Activated naive CD4-positive, alpha-beta T cell treated with anti-CD3 and anti-CD28 coated beads for 36 hours (primary cell): Measurements from ENCODE around the gene FAM78B. TPM values are rescaled to one million over a fixed set of nuclear protein-coding genes. Genes with fewer than 3 reads are reported as not detected.

Experiments
- CTCF ChIA-PET: fragments of 350-600 bp; sonication (Branson Sonifier 250); formaldehyde crosslinking; loops from one replicate; lab custom pipeline; 2021; ENCODE audit warnings: antibody characterized with exemption; lab: Charles Lee
- DNase-seq: peaks from one replicate; pipeline ENCODE4 v3.0.0-alpha.2; 2020
- H3K27ac Mint-ChIP-seq: one replicate; pipeline ENCODE4 v1.8.0; 2021; ENCODE audit warnings: mild to moderate bottlenecking, mixed read lengths
- H3K27me3 Mint-ChIP-seq: one replicate; pipeline ENCODE4 v1.8.0; 2021; ENCODE audit warnings: low read depth, mixed read lengths
- H3K36me3 Mint-ChIP-seq: one replicate; pipeline ENCODE4 v1.8.0; 2021; ENCODE audit warnings: low read depth, mixed read lengths
- H3K4me1 Mint-ChIP-seq: one replicate; pipeline ENCODE4 v1.8.0; 2021; ENCODE audit warnings: low read depth, mixed read lengths
- H3K4me3 Mint-ChIP-seq: one replicate; pipeline ENCODE4 v1.8.0; 2021; ENCODE audit warnings: mild to moderate bottlenecking, moderate library complexity, mixed read lengths
- H3K9me3 Mint-ChIP-seq: one replicate; pipeline ENCODE4 v1.8.0; 2021; ENCODE audit warnings: mixed read lengths
- intact Hi-C: fragments of 100-400 bp; cut with micrococcal nuclease; formaldehyde crosslinking; loops from one replicate; pipeline ENCODE4 v1.15.1; 2023
- total RNA-seq, 2 experiments: library from RNA; stranded (reverse); gene quantifications; one replicate each; pipeline ENCODE4 v1.2.3, GENCODE V29; 2021

The FAM78B gene
- total RNA-seq, 2 experiments from 2014 or later: 0.24 TPM; not detected in 1

DNA sequence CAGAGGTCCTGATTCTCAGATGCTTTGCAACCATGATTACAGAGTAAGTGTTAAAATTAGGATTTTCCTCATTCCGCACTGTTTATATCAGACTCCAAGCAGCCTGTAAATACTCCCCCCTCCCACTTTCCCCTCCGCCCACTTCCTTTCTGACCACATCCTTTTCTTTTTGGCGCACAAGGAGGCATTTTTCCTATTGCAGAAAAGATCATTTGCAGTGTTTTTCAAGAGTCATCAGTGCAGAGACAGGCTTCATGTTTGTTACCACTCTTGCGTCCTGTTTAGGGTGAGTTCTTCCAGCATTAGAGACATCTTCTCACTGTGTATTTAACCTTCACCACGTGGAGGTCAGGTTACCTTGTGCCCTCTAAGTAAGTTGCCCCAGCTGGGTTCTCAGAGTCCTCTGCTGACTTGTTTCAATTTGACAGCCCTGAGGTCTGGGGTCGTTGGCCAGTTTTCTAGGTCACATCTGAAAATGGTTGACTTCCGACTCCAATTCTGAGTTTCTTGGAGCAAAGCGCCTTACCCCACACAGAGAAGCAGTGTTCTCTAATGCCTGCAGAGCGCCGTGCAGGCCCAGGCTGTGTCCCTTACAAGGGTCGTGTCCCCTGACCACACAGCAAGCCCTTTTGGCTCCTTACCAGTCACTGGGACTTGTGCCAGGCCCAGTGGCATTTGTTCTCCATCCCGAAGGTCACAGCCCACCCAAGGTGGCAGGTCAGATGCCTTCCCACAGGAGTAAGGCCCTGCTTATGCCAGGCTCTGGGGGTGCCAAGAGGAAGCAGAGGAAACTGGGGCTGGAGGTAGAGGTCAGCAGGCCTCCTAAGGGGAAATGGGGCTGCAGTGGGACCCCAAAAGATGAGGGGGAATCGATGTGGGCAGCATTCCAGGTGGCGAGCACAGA lies 85.6 kb downstream of the FAM78B start:
- Mint-ChIP-seq H3K4me1 (peaks cover 10% of the 10 kb centered on the region), H3K4me3 (no peak overlapping the region)
- peak; percentile 24 for DNase-seq

DNA sequence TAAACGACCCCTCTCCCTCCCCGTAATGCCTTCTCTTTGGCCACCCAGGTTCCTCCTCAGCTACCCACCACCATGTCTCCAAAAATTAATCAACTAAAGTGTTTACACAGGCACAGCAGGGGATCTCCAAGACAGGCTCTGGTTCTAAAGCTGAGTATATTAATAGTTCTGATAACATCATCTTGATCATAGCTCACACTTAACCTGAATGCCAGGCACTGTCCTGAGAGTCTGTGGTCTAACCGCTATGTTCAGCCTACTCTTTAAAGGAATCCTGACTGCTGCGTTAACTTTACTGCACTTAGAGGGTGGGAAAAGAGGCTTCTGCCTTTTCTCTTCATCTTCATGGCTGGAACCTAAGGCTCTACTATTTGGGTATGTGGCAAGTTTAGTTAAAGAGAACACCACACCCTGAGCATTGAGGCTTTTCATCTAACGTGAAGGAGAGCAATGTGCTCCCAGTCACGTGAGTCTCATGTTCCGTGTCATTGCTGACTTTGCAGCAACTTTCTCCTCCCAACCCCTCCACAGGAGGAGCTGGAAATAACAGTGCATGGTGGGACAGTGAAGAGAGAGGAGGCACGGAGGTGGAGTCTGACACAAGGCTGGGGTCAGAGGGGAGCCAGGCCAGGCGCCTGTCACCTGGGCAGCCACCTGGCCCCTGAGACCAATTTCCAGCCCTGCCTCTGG lies 86.4 kb downstream of the FAM78B start:
- CTCF ChIA-PET: no interaction called here
- intact Hi-C loops: loop anchor here (5.0 kb wide), 1 partner anchor 92 kb away; no protein-coding TSS in a partner anchor
- H3K36me3 Mint-ChIP-seq: no peaks in the 10 kb centered on the region
- no peaks in the 10 kb centered on the region for H3K27me3 Mint-ChIP-seq
- peaks cover 10% of the 10 kb centered on the region for H3K4me1 Mint-ChIP-seq
- H3K4me3 Mint-ChIP-seq: no peak overlapping the region
- no peak overlapping the region for H3K27ac Mint-ChIP-seq
- DNase-seq: no peak
- H3K9me3 Mint-ChIP-seq: no peaks in the 10 kb centered on the region

More for the DNA sequence above, 85.6 kb downstream of the FAM78B start:
- no peaks in the 10 kb centered on the region for H3K36me3 Mint-ChIP-seq
- intact Hi-C loops: loop anchor here (5.0 kb wide), 1 partner anchor 91 kb away; no protein-coding TSS in a partner anchor
- H3K9me3 Mint-ChIP-seq: no peaks in the 10 kb centered on the region
- no peak overlapping the region for H3K27ac Mint-ChIP-seq
- H3K27me3 Mint-ChIP-seq: no peaks in the 10 kb centered on the region
- CTCF ChIA-PET: no interaction called here

DNA sequence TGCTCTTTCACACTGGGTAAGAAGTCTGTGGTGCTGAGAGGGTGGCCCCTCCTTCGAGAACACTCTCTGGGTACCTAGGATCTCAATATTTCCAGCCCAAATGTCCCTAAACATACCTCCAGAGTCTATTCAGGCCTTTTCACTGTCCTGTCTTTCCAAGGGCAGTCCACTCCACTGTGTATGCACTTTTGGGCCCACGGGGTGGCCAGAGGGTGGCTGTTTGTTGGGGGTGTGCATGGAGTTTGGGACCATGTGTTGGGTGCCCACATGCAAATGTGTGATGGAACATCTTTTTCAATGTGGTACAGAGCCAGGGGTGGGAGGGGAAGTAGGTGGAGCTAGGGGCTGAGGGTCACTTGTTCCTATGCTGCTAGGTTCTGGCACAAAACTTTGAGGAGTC lies 87.5 kb downstream of the FAM78B start:
- no peak for DNase-seq
- CTCF ChIA-PET: no interaction called here
- H3K27me3 Mint-ChIP-seq: no peaks in the 10 kb centered on the region
- intact Hi-C loops: no loop called here
- H3K4me1 Mint-ChIP-seq: peaks cover 10% of the 10 kb centered on the region
- no peak overlapping the region for H3K4me3 Mint-ChIP-seq
- H3K36me3 Mint-ChIP-seq: no peaks in the 10 kb centered on the region
- H3K27ac Mint-ChIP-seq: no peak overlapping the region
- H3K9me3 Mint-ChIP-seq: no peaks in the 10 kb centered on the region

DNA sequence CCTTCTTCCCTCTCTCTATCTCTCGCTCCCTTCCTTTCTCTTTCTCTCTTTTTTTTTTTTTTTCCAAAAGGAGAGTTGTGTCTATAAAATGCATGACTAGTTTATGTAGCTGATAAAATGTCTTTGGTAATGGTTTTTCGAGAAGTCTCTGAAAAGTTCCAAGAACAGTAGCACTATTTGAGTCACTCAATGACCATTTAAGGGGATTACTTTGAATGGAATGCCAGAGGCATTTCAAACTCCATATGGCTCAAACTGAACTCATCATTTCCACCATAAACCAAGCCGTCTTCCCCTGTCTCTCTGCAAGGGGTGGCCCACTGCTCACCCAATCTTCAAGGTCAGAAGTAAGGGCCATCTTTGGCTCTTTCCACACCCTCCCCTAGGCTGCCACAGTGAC lies 93.3 kb downstream of the FAM78B start:
- Mint-ChIP-seq H3K4me3 (no peak overlapping the region), H3K36me3 (no peaks in the 10 kb centered on the region), H3K27ac (no peak overlapping the region), H3K4me1 (no peaks in the 10 kb centered on the region), H3K27me3 (no peaks in the 10 kb centered on the region), H3K9me3 (no peaks in the 10 kb centered on the region)
- DNase-seq: no peak
- intact Hi-C loops: no loop called here
- CTCF ChIA-PET: no interaction called here

DNA sequence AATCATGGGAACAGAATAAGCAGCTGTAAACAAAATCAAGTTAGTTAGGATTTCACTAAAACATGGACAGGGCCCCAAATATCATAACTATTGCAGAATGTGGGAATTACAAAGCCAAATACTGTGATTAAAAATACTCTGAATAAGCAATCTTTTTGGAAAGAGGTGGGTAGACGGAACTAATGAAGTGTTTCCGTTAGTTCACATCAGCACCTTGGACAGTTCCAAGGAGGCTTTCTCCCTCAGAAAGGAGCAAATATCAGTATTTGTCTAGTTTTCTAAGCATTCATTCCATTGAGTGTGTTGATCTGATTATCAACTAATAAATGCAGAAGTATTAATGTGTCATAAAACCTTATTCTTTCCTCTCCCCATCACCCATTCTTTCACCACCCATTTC lies 97.4 kb downstream of the FAM78B start:
- H3K4me1 Mint-ChIP-seq: no peaks in the 10 kb centered on the region
- CTCF ChIA-PET: no interaction called here

DNA sequence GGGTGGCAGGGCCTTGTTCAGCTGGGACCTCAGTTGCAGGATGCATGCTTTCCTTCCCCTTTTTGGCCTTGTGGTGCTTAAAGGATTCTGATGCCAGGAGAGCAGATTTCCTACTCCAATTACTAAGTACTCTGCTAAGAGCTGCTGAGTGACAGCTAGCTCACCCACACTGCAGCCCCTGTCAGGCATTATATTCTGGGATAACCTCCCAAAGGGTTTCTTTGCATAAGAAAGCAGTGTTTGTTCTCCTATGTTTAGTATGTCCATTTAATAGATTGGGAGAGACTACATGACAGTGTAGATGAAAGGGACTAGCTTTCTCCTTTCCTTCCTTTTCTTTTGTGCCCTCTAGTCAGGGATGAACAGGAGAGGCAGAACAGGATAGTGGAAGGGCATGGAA lies 100.7 kb downstream of the FAM78B start:
- H3K27ac Mint-ChIP-seq: no peak overlapping the region
- CTCF ChIA-PET: no interaction called here

More for the DNA sequence above, 97.4 kb downstream of the FAM78B start:
- Mint-ChIP-seq H3K27me3 (no peaks in the 10 kb centered on the region), H3K27ac (no peak overlapping the region), H3K4me3 (no peak overlapping the region), H3K36me3 (no peaks in the 10 kb centered on the region), H3K9me3 (no peaks in the 10 kb centered on the region)
- DNase-seq: peak; percentile 18
- intact Hi-C loops: no loop called here

DNA sequence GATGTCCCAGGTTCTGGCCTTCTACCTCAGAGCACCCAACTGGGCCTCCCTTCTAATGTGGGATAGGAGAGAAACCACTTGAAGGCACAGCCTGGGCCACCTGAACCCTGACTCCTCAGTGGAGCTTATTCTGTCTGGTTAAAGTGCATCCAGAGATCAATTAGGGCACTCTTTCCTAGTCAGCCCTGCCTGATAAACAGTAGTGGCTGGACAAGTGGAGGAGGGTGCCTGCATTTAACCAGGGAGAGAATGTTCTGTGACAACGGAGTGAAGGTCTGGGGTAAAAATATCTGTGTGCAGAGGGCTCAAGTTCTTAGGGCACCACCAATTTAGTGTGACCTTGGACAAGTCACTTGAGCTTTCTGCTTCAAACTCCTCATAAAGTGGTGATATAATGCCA lies 101.8 kb downstream of the FAM78B start:
- Mint-ChIP-seq H3K36me3 (no peaks in the 10 kb centered on the region), H3K27me3 (peaks cover under 1% of the 10 kb centered on the region), H3K4me3 (no peak overlapping the region), H3K9me3 (no peaks in the 10 kb centered on the region), H3K27ac (no peak overlapping the region), H3K4me1 (no peaks in the 10 kb centered on the region)
- CTCF ChIA-PET: no interaction called here
- intact Hi-C loops: no loop called here
- no peak for DNase-seq

More for the DNA sequence above, 100.7 kb downstream of the FAM78B start:
- H3K4me1 Mint-ChIP-seq: no peaks in the 10 kb centered on the region
- DNase-seq: no peak
- H3K4me3 Mint-ChIP-seq: no peak overlapping the region
- intact Hi-C loops: no loop called here
- H3K9me3 Mint-ChIP-seq: no peaks in the 10 kb centered on the region
- no peaks in the 10 kb centered on the region for H3K27me3 Mint-ChIP-seq
- no peaks in the 10 kb centered on the region for H3K36me3 Mint-ChIP-seq

DNA sequence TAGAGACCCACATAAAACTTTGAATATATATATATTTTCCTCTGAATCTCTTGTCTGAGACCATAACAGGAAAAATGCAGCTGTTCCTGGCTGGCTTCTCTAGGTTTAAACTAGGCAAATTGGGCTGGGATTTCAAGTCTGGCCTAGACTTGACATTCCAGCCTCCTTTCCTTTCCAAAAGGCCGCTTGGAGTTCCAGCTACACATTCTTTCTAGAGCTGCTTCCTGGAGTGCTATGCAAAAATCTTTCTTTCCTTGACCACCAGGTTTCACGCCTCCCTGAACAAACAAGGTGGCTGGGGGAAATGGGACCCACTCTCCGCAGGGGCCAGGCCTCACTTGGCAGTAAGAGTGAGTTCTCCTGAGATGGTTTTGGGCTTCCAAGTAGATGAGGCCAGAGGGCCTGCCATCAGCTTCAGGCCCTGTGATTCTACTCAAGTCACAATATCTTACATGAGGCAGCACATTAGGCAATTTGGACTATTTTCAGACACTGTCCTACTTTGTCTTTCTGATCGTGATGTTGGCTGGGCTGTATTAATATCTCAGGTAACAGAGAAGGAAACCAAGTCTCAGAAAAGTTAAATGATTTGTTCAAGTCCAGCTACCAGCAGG lies 102.4 kb downstream of the FAM78B start:
- intact Hi-C loops: no loop called here
- H3K27me3 Mint-ChIP-seq: peaks cover 5% of the 10 kb centered on the region
- H3K27ac Mint-ChIP-seq: no peak overlapping the region
- H3K9me3 Mint-ChIP-seq: no peaks in the 10 kb centered on the region
- DNase-seq: no peak
- no peaks in the 10 kb centered on the region for H3K36me3 Mint-ChIP-seq
- CTCF ChIA-PET: no interaction called here
- H3K4me3 Mint-ChIP-seq: no peak overlapping the region
- no peaks in the 10 kb centered on the region for H3K4me1 Mint-ChIP-seq

DNA sequence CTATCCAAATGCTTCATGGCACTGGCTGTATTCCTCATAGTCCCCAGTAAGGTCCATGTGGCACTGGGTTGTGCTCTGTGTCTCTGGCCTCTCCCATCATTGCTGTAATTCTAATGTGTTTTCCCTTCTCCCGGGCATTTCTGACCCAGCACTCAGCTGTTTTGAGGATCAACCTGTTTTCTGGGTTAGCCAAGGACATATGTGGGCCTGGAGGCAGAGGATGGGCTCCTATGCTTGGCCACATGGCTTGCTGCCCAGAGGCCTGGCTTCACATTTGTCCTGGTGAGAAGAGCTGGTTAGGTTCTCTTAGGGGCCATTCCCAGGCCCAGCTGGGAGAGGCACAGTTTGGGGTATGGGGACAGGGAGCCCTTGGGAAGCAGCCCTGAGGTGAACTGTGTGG lies 103.1 kb downstream of the FAM78B start:
- no peak overlapping the region for H3K27ac Mint-ChIP-seq
- H3K4me1 Mint-ChIP-seq: no peaks in the 10 kb centered on the region
- DNase-seq: no peak
- peaks cover 9% of the 10 kb centered on the region for H3K27me3 Mint-ChIP-seq
- intact Hi-C loops: no loop called here
- no peak overlapping the region for H3K4me3 Mint-ChIP-seq
- CTCF ChIA-PET: no interaction called here
- no peaks in the 10 kb centered on the region for H3K36me3 Mint-ChIP-seq
- H3K9me3 Mint-ChIP-seq: no peaks in the 10 kb centered on the region

DNA sequence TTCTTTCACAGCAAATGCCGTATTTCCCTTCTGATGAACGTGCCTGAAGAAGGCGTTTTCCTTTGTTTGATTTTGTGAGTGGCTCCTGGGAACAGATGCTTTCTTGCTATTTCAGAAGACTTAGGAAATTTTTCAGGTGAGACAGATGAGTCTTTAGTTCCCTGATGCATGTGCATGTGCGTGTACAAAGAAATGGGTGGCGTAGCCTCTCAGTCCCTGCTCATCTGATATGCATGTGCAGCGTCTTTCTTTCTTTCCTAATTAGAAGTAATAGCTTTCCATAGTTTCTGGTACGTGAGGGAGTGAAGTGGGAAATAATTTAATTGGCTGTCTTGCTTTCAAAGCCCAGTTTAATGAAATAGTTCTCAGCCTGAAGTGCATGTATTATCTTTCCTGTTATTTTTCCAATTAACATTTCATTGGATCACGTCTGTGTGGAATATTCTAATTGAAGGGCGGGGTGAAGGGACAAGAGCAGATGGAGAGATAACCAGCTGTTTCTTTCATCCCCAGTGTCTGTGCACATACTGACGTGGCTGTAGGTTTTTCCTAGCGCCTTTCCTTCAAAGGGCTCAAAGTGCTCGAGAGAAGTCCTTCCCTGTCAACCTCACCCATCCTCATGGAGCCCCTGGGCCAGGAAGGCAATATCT lies 104.3 kb downstream of the FAM78B start:
- Mint-ChIP-seq H3K9me3 (no peaks in the 10 kb centered on the region), H3K4me1 (no peaks in the 10 kb centered on the region), H3K27ac (no peak overlapping the region), H3K4me3 (no peak overlapping the region), H3K36me3 (no peaks in the 10 kb centered on the region), H3K27me3 (peaks cover 9% of the 10 kb centered on the region)
- intact Hi-C loops: no loop called here
- no peak for DNase-seq
- CTCF ChIA-PET: no interaction called here

DNA sequence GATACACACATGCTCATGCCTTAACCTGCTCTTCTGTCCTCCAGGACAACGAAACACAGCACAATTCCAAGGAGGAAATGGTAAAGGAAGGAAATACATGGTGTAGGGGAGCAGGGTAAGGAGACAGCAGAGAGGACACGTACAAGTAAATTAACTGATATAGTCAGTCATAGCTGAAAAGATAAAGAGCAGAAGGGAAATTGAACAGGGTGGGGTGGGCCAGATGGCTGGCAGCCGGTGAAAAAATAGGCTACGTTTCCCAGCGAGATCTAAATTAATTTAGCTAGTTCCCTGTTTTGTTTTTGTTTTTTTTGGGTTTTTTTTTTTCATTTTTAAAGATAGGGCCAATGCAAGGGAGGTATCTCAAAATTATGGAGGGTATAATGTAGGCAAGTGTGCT lies 109.2 kb downstream of the FAM78B start:
- peaks cover 20% of the 10 kb centered on the region for H3K27me3 Mint-ChIP-seq
- intact Hi-C loops: no loop called here
- H3K4me3 Mint-ChIP-seq: no peak overlapping the region
- H3K4me1 Mint-ChIP-seq: no peaks in the 10 kb centered on the region
- CTCF ChIA-PET: no interaction called here
- H3K27ac Mint-ChIP-seq: no peak overlapping the region
- H3K36me3 Mint-ChIP-seq: no peaks in the 10 kb centered on the region
- DNase-seq: no peak
- no peaks in the 10 kb centered on the region for H3K9me3 Mint-ChIP-seq

DNA sequence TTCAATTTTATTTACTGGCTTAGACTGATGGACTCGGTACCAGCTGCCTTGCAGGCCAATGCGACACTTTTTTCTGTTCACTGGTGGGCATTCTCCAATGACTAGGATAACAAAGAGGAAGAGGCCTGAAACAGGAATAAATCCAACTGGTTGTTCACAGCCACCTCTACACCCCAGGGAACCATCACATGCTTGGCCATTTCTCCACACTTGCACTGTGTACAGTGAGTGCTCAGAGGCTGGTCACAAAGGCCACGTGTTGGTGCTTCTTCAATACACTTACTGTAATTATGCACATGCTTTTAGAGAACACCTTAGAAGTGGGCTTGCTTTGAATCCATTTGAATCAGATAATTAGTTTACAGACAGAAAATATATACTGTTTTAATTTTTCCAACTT lies 113.4 kb downstream of the FAM78B start:
- intact Hi-C loops: no loop called here
- CTCF ChIA-PET: no interaction called here
- H3K36me3 Mint-ChIP-seq: no peaks in the 10 kb centered on the region
- peaks cover 13% of the 10 kb centered on the region for H3K27me3 Mint-ChIP-seq
- no peak overlapping the region for H3K4me3 Mint-ChIP-seq
- no peak overlapping the region for H3K27ac Mint-ChIP-seq
- no peaks in the 10 kb centered on the region for H3K4me1 Mint-ChIP-seq
- no peak for DNase-seq
- H3K9me3 Mint-ChIP-seq: no peaks in the 10 kb centered on the region
